Testis (tissue), 2 donors: ENCODE data around the gene PDZD4.

Experiments used
- CTCF ChIP-seq, 3 experiments: fragments of 450-650 bp in 2 of 3; fragments of 200-600 bp in 1 of 3; sonication (generic) in 1 of 3; IDR thresholded peaks; one replicate each; pipeline ENCODE4 v1.5.1; 2016 to 2019; ENCODE audit warnings: antibody characterized with exemption in 3 of 3, mild to moderate bottlenecking in 2 of 3, moderate library complexity in 1 of 3
- POLR2A ChIP-seq: fragments of 450-650 bp; IDR thresholded peaks from one replicate; pipeline ENCODE4 v1.6.1; 2017; ENCODE audit warnings: antibody characterized with exemption, mild to moderate bottlenecking, moderate library complexity

- no peak for TF ChIP-seq CTCF (IDR thresholded peaks at IDR 0.05)
- TF ChIP-seq POLR2A, result no peak
Observed at GRCh38 chrX:153876112-153876491, 45.8 kb upstream of the PDZD4 start.
